Colonic mucosa (tissue), 4 donors: Measurements from ENCODE around the gene ZBTB25. TPM values are rescaled to one million over a fixed set of nuclear protein-coding genes. Genes with fewer than 3 reads are reported as not detected.

Experiments
- DNase-seq: peaks from one replicate; pipeline ENCODE4 v3.0.0-alpha.2; 2020
- H3K27ac ChIP-seq: fragments of 200-600 bp; one replicate; pipeline ENCODE4 v1.8.0; 2021
- H3K27me3 ChIP-seq: fragments of 200-600 bp; one replicate; pipeline ENCODE4 v1.8.0; 2021
- H3K36me3 ChIP-seq: fragments of 200-600 bp; one replicate; pipeline ENCODE4 v1.8.0; 2021
- H3K4me1 ChIP-seq: fragments of 200-600 bp; one replicate; pipeline ENCODE4 v1.8.0; 2021; ENCODE audit warnings: mild to moderate bottlenecking
- H3K4me3 ChIP-seq: fragments of 200-600 bp; one replicate; pipeline ENCODE4 v1.8.0; 2021
- H3K9ac ChIP-seq, 2 donors: one replicate each; pipeline ENCODE4 v1.7.0; 2013; ENCODE audit warnings: control low read depth in 2 of 2, low read depth in 2 of 2, low read length in 2 of 2
- H3K9me3 ChIP-seq: fragments of 200-600 bp; one replicate; pipeline ENCODE4 v1.8.0; 2021
- CTCF ChIP-seq: fragments of 200-600 bp; IDR thresholded peaks from one replicate; pipeline ENCODE4 v1.8.0; 2022; ENCODE audit warnings: antibody characterized with exemption, mild to moderate bottlenecking
- intact Hi-C: fragments of 100-400 bp; cut with DNase I; formaldehyde crosslinking; loops from one replicate; pipeline ENCODE4 v1.14.1; 2022
- total RNA-seq, 2 donors: library from RNA; stranded (reverse); fragmentation: NEBNext Ultra II Directional in 1 of 2; extraction: Animal tissue kit (Norgen Biotek cat#: 25700) in 1 of 2; gene quantifications; one replicate each; pipeline ENCODE4 v1.2.1, GENCODE V29; 2021
- donor health status: healthy.
- donor health status: DM: no; HTN: no; CAD: no.
- donor health status: DM: no; HTN: no; CAD: no.

Gene ZBTB25
- total RNA-seq, 2 donors from 2014 or later, result 5.6 to 6.1 TPM

GRCh38 chr14:64504897-64505794 lies 1.5 kb upstream of the ZBTB25 start:
- TF ChIP-seq CTCF, result no peak
- H3K4me3 ChIP-seq, result peak overlapping the region; percentile 78
- H3K27ac ChIP-seq, result peak overlapping the region; percentile 100
- H3K9me3 ChIP-seq, result no peaks in the 10 kb centered on the region
- intact Hi-C loops, result no loop called here
- H3K4me1 ChIP-seq, result peaks cover 42% of the 10 kb centered on the region
- no peaks in the 10 kb centered on the region for H3K27me3 ChIP-seq
- no peaks in the 10 kb centered on the region for H3K36me3 ChIP-seq
- H3K9ac ChIP-seq, result peak overlapping the region; percentile 97 to 100
- peak; percentile 92 for DNase-seq

- H3K27ac ChIP-seq, result peak within 1 kb of the TSS; percentile 100
- peak; percentile 80 for DNase-seq
- no peak for TF ChIP-seq CTCF
- H3K36me3 ChIP-seq, result no peaks in the 10 kb centered on the region
- H3K4me3 ChIP-seq, result peak within 1 kb of the TSS; percentile 78
- intact Hi-C loops, result no loop called here
- no peaks in the 10 kb centered on the region for H3K27me3 ChIP-seq
- H3K4me1 ChIP-seq, result peaks cover 42% of the 10 kb centered on the region
- H3K9ac ChIP-seq, result peak within 1 kb of the TSS; percentile 97 to 100
- H3K9me3 ChIP-seq, result no peaks in the 10 kb centered on the region
These were observed 765 bp upstream of the ZBTB25 start, which contains the start of gene ZBTB1 for GRCh38 chr14:64504310-64504896. Gene ZBTB1, plus strand, starts transcription at chr14:64504770. Its CDS starts 16,735 bp downstream, at chr14:64521505.

- H3K4me1 ChIP-seq, result peaks cover 33% of the 10 kb centered on the region
- peak overlapping the region; percentile 97 to 100 for H3K9ac ChIP-seq
- peak; percentile 56 for DNase-seq
- intact Hi-C loops, result no loop called here
- peak overlapping the region; percentile 78 for H3K4me3 ChIP-seq
- H3K27ac ChIP-seq, result peak overlapping the region; percentile 100
- no peaks in the 10 kb centered on the region for H3K36me3 ChIP-seq
- no peaks in the 10 kb centered on the region for H3K9me3 ChIP-seq
- no peaks in the 10 kb centered on the region for H3K27me3 ChIP-seq
- no peak for TF ChIP-seq CTCF
These were observed 678 bp downstream of the ZBTB25 start for GRCh38 chr14:64502887-64503433.

- H3K9ac ChIP-seq, result peak overlapping the region; percentile 97 to 100
- H3K9me3 ChIP-seq, result no peaks in the 10 kb centered on the region
- TF ChIP-seq CTCF, result no peak
- DNase-seq, result peak; percentile 28
- no peaks in the 10 kb centered on the region for H3K27me3 ChIP-seq
- intact Hi-C loops, result no loop called here
- peak overlapping the region; percentile 78 for H3K4me3 ChIP-seq
- peak overlapping the region; percentile 100 for H3K27ac ChIP-seq
- peaks cover 32% of the 10 kb centered on the region for H3K4me1 ChIP-seq
- H3K36me3 ChIP-seq, result no peaks in the 10 kb centered on the region
These were observed 1.2 kb downstream of the ZBTB25 start for GRCh38 chr14:64502456-64502855.

- H3K9me3 ChIP-seq, result no peaks in the 10 kb centered on the region
- no peaks in the 10 kb centered on the region for H3K27me3 ChIP-seq
- TF ChIP-seq CTCF, result no peak
- peak overlapping the region; percentile 5 for H3K4me3 ChIP-seq
- H3K27ac ChIP-seq, result peak overlapping the region; percentile 100
- H3K36me3 ChIP-seq, result no peaks in the 10 kb centered on the region
- DNase-seq, result peak; percentile 72
- peaks cover 23% of the 10 kb centered on the region for H3K4me1 ChIP-seq
- intact Hi-C loops, result no loop called here
- H3K9ac ChIP-seq, result peak overlapping the region; percentile 97 to 100
These were observed 2.0 kb downstream of the ZBTB25 start for GRCh38 chr14:64501411-64502171.
